Myocyte (in vitro differentiated cells): ENCODE results near the gene TPM2. TPM values are rescaled to one million over a fixed set of nuclear protein-coding genes. Genes with fewer than 3 reads are reported as not detected.
A peak's percentile ranks its signal among the peaks of the same experiment; 100 is the strongest.

ENCODE experiments used
- DNase-seq: peaks from one replicate; pipeline ENCODE4 v3.0.0-alpha.2; 2012; ENCODE audit warnings: low read depth
- total RNA-seq: library from RNA; depleted of rRNA; stranded (reverse); fragments of >200 nt; gene quantifications from 2 replicates; pipeline ENCODE4 v1.2.3, GENCODE V29; 2014

The TPM2 gene
- total RNA-seq, 1 donor from 2014 or later: 13,583 TPM

DNA sequence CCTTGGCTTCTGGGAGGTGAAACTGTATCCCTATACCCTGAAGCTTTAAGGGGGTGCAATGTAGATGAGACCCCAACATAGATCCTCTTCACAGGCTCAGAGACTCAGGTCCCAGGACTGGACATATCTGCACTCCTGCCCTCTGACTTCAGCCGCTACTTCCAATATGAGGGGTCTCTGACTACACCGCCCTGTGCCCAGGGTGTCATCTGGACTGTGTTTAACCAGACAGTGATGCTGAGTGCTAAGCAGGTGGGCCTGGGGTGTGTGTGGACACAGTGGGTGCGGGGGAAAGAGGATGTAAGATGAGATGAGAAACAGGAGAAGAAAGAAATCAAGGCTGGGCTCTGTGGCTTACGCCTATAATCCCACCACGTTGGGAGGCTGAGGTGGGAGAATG is 10.6 kb downstream of the TPM2 start:
- DNase-seq: no peak

DNA sequence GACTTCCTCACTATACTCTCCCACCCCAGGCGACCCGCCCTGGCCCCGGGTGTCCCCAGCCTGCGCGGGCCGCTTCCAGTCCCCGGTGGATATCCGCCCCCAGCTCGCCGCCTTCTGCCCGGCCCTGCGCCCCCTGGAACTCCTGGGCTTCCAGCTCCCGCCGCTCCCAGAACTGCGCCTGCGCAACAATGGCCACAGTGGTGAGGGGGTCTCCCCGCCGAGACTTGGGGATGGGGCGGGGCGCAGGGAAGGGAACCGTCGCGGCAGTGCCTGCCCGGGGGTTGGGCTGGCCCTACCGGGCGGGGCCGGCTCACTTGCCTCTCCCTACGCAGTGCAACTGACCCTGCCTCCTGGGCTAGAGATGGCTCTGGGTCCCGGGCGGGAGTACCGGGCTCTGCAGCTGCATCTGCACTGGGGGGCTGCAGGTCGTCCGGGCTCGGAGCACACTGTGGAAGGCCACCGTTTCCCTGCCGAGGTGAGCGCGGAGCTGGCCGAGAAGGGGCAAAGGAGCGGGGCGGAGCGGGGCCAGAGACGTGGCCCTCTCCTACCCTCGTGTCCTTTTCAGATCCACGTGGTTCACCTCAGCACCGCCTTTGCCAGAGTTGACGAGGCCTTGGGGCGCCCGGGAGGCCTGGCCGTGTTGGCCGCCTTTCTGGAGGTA is 13.9 kb downstream of the TPM2 start:
- no peak for DNase-seq

- DNase-seq: no peak
Measured at GRCh38 chr9:35675204-35675603, 14.5 kb downstream of the TPM2 start.

DNA sequence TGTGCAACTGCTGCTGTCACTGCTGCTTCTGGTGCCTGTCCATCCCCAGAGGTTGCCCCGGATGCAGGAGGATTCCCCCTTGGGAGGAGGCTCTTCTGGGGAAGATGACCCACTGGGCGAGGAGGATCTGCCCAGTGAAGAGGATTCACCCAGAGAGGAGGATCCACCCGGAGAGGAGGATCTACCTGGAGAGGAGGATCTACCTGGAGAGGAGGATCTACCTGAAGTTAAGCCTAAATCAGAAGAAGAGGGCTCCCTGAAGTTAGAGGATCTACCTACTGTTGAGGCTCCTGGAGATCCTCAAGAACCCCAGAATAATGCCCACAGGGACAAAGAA is 15.7 kb downstream of the TPM2 start:
- no peak for DNase-seq

DNA sequence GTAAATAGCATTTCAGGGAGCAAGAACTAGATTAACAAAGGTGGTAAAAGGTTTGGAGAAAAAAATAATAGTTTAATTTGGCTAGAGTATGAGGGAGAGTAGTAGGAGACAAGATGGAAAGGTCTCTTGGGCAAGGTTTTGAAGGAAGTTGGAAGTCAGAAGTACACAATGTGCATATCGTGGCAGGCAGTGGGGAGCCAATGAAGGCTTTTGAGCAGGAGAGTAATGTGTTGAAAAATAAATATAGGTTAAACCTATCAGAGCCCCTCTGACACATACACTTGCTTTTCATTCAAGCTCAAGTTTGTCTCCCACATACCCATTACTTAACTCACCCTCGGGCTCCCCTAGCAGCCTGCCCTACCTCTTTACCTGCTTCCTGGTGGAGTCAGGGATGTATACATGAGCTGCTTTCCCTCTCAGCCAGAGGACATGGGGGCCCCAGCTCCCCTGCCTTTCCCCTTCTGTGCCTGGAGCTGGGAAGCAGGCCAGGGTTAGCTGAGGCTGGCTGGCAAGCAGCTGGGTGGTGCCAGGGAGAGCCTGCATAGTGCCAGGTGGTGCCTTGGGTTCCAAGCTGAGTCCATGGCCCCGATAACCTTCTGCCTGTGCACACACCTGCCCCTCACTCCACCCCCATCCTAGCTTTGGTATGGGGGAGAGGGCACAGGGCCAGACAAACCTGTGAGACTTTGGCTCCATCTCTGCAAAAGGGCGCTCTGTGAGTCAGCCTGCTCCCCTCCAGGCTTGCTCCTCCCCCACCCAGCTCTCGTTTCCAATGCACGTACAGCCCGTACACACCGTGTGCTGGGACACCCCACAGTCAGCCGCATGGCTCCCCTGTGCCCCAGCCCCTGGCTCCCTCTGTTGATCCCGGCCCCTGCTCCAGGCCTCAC is 16.3 kb downstream of the TPM2 start, which contains the start of gene CA9:
CA9 (plus strand) TSS at position 797 of the 893 bp plus-strand sequence; CDS start at position 829, 32 bp downstream.
- peak; percentile 48 for DNase-seq

- DNase-seq: peak; percentile 92
Measured at GRCh38 chr9:35669331-35670145, 20.2 kb downstream of the TPM2 start.

GRCh38 chr9:35667939-35668338 is 21.8 kb downstream of the TPM2 start:
- DNase-seq: no peak

DNA sequence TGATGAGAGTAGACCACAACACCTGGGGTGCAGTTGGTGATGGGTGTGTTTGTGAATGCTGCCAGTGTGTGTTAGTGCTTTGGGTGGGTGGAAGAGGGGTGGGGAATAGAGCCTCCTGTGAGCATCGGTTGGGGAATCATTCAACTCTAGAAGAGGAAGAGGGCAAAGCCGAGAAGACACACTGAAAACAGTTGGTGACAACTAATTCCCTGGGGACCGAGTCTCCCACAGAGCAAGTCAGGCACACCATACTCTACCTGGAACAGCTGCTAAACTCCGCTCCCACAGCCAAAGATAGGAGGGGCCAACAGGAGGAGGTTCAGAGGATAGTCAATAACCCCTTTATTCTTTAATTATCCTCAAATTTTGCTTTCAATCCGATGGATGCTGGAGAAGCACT is 23.2 kb downstream of the TPM2 start:
- DNase-seq: no peak

- peak; percentile 64 for DNase-seq
Measured at GRCh38 chr9:35666045-35666444, 23.7 kb downstream of the TPM2 start.

- DNase-seq: no peak
Measured at GRCh38 chr9:35665471-35665818, 24.3 kb downstream of the TPM2 start.

- peak; percentile 83 for DNase-seq
Measured at GRCh38 chr9:35664531-35665470, 24.9 kb downstream of the TPM2 start, which contains the start of gene ARHGEF39. ARHGEF39 (minus strand) TSS chr9:35665195; CDS start chr9:35665169, 26 bp downstream.

GRCh38 chr9:35662437-35662836 is 27.3 kb downstream of the TPM2 start:
- no peak for DNase-seq

DNA sequence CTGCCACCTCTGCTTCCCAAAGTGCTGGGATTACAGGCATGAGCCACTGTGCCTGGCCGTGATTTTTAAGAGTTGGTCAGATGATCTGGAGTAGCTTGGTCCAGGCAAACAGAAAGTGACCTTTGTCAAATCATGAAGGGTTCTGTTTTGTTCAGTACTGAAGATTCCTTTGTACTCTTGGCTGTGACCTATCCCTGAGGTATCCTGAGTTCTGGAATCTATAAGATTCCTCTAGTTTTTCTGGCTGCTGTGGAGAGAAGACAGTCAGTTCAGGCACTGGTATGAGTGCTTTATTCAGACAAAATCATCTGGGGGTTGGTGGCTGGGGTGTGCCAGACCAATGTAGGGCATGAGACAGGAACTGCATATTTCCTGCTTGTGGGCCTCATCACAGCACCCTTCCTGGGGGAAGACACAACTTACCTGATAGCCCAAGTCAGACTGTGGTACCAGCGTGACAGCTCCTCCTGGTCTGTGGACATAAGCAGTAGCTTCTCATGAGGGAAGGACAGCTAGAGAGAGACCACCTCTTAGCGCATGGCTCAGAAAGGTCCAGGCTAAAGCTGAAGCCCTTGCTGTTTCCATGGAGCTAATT is 27.9 kb downstream of the TPM2 start:
- DNase-seq: no peak

DNA sequence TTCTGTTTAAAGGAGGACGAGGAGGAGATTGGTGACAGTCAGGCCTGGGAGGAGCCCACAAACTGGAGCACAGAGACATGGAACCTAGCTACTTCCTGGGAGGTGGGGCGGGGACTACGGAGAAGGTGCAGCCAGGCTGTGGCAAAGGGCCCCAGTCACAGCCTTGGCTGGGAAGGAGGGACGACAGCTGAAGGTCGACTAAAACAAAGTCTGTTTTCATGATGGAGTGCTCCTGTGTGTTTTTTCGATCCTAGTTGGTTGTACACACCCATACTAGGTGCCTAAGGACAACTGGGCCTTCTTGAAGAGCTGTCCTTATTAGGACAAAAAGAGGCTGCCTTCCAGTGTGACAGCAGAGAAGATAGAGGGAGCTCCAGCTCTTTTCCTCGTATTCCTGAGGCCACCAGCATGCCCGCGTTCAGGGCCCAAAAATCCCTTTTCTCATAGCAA is 28.7 kb downstream of the TPM2 start:
- DNase-seq: peak; percentile 69

DNA sequence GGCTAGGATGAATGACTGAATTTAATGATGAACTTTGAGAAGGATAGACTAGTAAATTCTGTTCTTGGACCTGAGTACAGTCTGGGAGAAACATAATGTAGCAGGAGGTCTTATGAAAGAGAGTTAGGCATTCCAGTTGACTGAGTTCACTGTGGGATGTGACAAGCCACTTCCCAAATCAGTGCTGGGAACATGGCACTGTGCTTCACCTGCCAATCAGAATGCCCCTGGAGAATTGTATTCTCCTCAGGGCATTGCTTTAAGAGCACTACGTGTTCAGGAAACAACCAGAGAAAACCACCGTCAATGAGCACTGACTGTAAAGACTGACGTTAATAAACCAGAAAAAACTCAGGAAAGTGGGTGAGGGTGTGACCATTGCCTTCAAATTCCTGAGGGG is 30.4 kb downstream of the TPM2 start:
- peak; percentile 75 for DNase-seq

- DNase-seq: peak; percentile 61
Measured at GRCh38 chr9:35658968-35659220, 30.8 kb downstream of the TPM2 start.

DNA sequence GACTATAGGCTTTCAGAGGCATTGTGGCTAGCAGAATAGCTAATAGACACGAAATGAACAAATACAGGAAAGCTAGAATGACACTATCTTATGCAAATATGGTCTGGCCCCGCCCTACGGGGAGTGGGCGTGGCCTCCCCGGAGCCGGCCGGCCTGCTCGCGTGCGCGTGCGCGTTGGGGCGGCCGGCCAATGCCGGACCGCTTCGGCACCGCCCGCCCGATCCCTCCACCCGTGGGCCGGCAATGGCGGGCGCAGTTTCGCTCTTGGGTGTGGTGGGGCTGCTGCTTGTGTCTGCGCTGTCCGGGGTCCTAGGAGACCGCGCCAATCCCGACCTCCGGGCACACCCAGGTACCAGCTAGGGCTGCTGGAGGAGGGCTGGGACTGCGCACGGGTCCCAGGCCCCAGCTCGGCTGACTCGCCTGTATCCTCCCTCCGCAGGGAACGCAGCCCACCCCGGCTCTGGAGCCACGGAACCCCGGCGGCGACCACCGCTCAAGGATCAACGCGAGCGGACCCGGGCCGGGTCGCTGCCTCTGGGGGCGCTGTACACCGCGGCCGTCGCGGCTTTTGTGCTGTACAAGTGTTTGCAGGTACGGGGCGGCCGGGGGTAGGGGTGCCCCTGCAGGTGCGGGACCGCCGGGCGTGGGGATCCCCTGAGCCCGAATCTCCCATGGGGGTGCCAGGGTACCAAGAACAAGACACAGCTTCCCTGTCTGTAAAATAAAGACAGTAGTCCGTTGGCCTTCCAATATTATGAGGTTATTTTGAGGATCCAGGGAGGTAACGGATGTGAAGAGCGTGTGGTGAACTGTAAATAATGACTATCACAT is 31.4 kb downstream of the TPM2 start, which contains the start of gene CCDC107:
CCDC107 (plus strand) TSS at position 156 of the 831 bp plus-strand sequence; CDS start at position 244, 88 bp downstream.
- peak; percentile 84 for DNase-seq

- peak; percentile 99 for DNase-seq
Measured at GRCh38 chr9:35657546-35658136, 32.1 kb downstream of the TPM2 start, which contains the start of gene RMRP. RMRP (minus strand) TSS chr9:35658019.
